ENCODE measurements around the gene TSC1. TPM values are rescaled to one million over a fixed set of nuclear protein-coding genes. Genes with fewer than 3 reads are reported as not detected.

Gene TSC1
- total and polyA plus RNA-seq, 10 of the 15 experiments (the other 5 are each of a cell fraction or from before 2014, with no cell fraction given): 4.0 to 48.0 (median 14.9) TPM

GRCh38 chr9:132894862-132895835 lies 49.3 kb downstream of the TSC1 start:
- no peak for TF ChIP-seq KLF5 (IDR thresholded peaks at IDR 0.05; ENCODE audit: partially characterized antibody)
- TF ChIP-seq MTA3 (IDR thresholded peaks at IDR 0.05; ENCODE audit: borderline replicate concordance, low read length): no peak
- TF ChIP-seq ZBED1 (IDR thresholded peaks at IDR 0.05; ENCODE audit: borderline replicate concordance): no peak
- TF ChIP-seq IRF4 (IDR thresholded peaks at IDR 0.05; ENCODE audit: low read depth, low read length): no peak
- TF ChIP-seq BRCA1 (IDR thresholded peaks at IDR 0.05; ENCODE audit: low read depth, low read length): no peak
- TF ChIP-seq ZSCAN29 (IDR thresholded peaks at IDR 0.05): no peak
- TF ChIP-seq RBBP5 (conservative IDR thresholded peaks at IDR 0.05): no peak
- Histone ChIP-seq H3K27me3 (replicated peaks in 1 of 2; ENCODE audit: control insufficient read depth in 2 of 2, insufficient read depth in 2 of 2, low read length in 1 of 2) (no peaks in the 10 kb centered on the region), H3K9me3 (replicated peaks; ENCODE audit: control insufficient read depth, insufficient read depth, low read length) (no peaks in the 10 kb centered on the region), H2AFZ (ENCODE audit: control insufficient read depth, low read depth, low read length) (no peak overlapping the region), H3K27ac (ENCODE audit: control insufficient read depth, insufficient read depth) (no peak overlapping the region), H3K79me2 (ENCODE audit: control insufficient read depth, insufficient read depth, low read length) (no peaks in the 10 kb centered on the region), H3K4me2 (ENCODE audit: control insufficient read depth, insufficient read depth) (no peak overlapping the region), H3K4me1 (ENCODE audit: control insufficient read depth, insufficient read depth, low read length) (no peaks in the 10 kb centered on the region), H3K4me3 (no peak overlapping the region), H3K36me3 (ENCODE audit: control insufficient read depth in 2 of 2, insufficient read depth in 2 of 2, low read length in 1 of 2) (peaks cover 2 to 10% of the 10 kb centered on the region in 2 experiments), H3K9ac (ENCODE audit: control insufficient read depth, insufficient read depth, low read length) (no peak overlapping the region), H4K20me1 (ENCODE audit: control insufficient read depth, insufficient read depth) (no peaks in the 10 kb centered on the region)
- 82% methylated on average over 9 of the region's 9 CpGs for WGBS (ENCODE audit: insufficient coverage, insufficient replicate concordance, low lambda C conversion rate, missing lambda C conversion rate)
- RAD21 ChIA-PET (ENCODE audit: unreplicated experiment): no interaction called here
- ATAC-seq (no peak), DNase-seq (ENCODE audit: low read depth, low spot score) (no peak), FAIRE-seq (no peak)
- BruUV-seq (replicated peaks): no TSS peak
- intact Hi-C loops (cut with micrococcal nuclease; ENCODE audit: unreplicated experiment): no loop called here
- in situ Hi-C loops (cut with MboI): no loop called here
- SMC1A ChIA-PET (ENCODE audit: uncharacterized antibody, unreplicated experiment): interaction anchor here (0.7 to 1.2 kb wide), 2 partner anchors 13 to 24 kb away, joined by 3 read pairs; no protein-coding TSS in a partner anchor
- POLR2A ChIA-PET: no interaction called here
- CTCF ChIA-PET: interaction anchor here (0.6 to 2.2 kb wide), 3 partner anchors 10 to 1135 kb away, joined by 3 to 9 read pairs (median 3); no protein-coding TSS in a partner anchor
